Activated CD4-positive, alpha-beta T cell treated with anti-CD3 and anti-CD28 coated beads, Interleukin-2, amount 50 U/mL, for 4 hours (primary cell): ENCODE data around the gene PAIP1.
"Not testable (repeated sequence)": the region's sequence is repeated elsewhere in the genome, so short reads cannot be mapped to it uniquely, and the experiment has no call there.

Experiments
- DNase-seq, 2 experiments: peaks; one replicate each; pipeline ENCODE4 v3.0.0-alpha.2; 2020

PAIP1 gene

DNA sequence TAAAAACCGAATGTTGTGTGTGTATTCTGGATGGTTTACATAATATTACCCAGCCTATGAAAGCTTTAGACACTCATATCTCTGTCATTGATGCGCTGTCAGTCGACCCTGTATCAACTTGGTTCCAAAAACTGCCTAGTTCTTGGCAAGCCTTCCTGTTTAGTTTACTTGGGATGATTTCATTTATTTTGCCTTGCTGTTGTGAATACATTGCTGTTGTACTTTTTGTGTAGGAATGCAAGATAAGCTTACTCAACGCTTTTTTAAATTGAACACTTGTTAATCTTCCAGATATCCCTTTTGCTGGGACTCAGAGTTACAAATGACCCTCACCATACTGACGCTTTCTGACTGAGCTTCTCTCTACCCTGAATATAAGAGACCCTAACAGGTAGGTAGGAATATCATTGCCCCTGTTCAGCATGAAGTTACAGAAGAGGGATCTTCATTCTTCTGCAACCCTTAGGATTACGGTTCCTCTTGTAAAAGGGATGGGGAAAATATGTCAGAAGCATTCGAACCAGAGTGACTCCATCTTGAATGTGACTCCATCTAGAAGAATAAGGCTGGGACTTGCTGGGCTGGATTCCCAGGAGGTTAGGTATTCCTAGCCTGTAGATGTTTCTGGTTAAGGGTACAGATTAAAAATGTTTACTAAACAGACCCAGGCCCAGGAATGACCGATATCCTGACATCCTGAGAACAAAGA lies 13.7 kb upstream of the PAIP1 start:
- no peak for DNase-seq

DNA sequence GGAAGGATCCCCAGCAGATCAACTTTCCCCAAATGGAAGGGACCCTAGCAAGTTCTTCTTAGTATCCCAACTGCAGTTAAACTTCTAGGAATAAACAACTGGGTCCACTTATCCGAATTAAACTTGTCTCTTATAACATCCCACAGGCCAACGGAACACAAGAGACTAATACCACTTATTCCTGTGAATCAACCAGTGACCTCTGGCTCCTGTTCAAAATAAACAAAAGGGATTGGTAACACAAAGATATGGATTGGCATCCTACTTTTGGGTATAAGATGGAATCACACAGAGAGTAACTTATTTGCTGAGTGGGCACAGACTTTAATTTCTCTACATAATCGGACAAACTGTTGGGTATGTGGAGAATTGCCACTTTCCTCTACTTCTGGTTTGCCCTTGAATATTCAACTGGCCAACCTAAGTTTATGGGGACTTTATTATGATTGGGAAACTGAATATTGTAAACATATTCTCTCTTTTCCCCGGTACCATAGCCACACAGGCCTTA lies 12.4 kb upstream of the PAIP1 start:
- DNase-seq = no peak

DNA sequence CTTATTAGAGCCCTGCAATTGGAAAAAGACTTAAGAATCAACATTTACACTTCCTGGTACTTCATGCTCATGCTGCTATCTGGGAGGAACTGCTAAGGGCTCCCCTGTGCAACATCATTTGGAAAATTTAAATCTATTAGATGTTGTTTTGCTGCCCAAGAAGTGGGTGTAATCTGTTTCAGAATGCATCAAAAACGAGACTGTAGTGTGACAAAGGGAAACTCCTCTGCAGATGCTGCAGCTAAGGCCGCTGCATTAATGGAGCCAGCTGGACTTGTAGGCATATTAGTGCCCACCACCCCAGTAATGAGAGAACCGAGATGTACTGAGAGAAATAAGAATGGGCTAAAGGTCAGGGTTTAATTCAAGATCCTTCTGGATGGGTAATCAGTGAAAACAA lies 11.1 kb upstream of the PAIP1 start:
- DNase-seq = no peak

GRCh38 chr5:43565043-43565442 lies 8.2 kb upstream of the PAIP1 start:
- no peak for DNase-seq

GRCh38 chr5:43564289-43564850 lies 7.5 kb upstream of the PAIP1 start:
- DNase-seq = no peak

DNA sequence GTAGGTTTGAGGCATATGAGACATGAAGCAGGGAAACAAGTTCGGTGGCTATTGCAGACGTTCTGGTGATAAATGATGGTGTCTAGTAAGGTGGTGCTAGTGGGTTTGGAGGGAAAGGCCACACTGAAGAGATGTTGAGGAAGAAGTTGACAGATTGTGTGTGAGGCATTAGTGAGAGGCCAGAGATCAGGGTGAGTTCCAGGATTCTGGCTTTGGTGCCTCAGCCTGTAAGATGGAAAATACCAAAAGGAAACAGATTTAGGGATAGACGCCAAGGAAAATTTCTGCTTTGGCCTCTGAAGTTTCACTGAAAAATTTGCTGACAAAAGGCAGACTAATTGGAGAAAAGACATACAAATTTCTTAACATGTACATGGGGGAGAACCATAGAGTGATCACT lies 6.4 kb upstream of the PAIP1 start:
- DNase-seq = no peak

- DNase-seq = no peak
These were observed 4.5 kb upstream of the PAIP1 start for GRCh38 chr5:43561356-43561755.

- no peak for DNase-seq
These were observed 3.3 kb upstream of the PAIP1 start for GRCh38 chr5:43560128-43560527.

DNA sequence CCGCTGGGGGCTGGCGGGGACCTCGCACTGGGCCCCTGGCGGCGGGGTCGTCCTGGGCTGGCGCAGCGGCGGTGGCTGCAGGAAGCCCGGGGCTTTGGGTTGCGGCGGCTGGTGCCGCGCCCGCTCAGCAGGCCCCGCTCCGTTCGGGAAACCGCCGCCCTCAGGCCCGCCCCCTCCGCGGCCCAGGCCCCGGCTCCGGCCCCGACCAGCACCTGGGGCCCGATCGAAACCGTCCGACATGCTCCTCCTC lies 345 bp downstream of the PAIP1 start:
- not testable (repeated sequence) for DNase-seq

- DNase-seq = peak; percentile 40 to 41
These were observed 826 bp downstream of the PAIP1 start for GRCh38 chr5:43555895-43556606.

- DNase-seq = no peak
These were observed 2.4 kb downstream of the PAIP1 start for GRCh38 chr5:43554497-43554896.

- no peak for DNase-seq
These were observed 3.5 kb downstream of the PAIP1 start for GRCh38 chr5:43553381-43553780.

DNA sequence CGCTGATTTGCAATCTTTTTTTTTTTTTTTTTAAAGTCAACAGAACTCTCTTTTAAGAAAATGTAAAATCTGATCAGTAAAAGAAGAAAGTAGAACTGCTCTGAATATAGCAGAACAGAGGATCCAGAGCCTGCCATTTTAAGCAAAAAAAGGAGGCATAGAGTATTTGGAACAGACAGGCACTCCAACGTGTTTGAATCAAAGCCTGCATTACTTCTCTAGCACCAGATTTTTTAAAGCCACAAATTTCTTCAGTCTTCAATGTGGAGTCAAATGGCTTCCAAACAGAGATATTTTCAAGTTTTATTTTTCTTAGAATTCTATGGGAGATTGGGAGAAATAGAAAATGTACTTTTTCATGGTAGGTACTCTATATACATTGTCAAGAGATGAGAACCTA lies 5.1 kb downstream of the PAIP1 start:
- DNase-seq = no peak

DNA sequence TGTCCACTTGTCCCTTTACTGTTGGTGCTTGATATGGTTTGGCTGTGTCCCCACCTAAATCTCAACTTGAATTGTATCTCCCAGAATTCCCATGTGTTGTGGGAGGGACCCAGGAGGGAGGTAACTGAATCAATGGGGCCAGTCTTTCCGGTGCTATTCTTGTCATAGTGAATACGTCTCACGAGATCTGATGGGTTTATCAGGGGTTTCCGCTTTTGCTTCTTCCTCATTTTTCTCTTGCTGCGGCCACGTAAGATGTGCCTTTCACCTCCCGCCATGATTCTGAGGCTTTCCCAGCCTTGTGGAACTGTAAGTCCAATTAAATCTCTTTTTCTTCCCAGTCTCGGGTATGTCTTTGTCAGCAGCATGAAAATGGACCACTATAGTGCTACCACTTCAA lies 7.6 kb downstream of the PAIP1 start:
- DNase-seq = not testable (repeated sequence)

DNA sequence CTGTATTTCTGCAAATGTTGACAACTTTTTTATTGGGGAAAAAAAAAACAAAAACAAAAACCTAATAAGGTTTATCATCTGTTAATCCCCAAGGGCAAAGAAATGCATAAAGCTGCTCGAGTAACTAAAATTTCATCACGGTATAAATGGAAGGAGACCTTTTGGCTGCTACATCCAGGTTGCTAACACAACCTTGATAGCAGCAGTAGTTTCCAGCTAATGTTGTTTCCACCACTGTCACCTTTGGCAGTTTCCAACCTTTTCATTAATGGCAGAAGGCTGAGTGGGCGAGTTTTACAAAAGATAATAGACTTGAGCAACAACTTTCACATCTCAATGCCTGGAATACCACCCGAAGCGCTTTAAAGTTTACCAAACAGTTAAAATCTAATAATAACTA lies 8.5 kb downstream of the PAIP1 start:
- no peak for DNase-seq

GRCh38 chr5:43547532-43547931 lies 9.3 kb downstream of the PAIP1 start:
- no peak for DNase-seq

GRCh38 chr5:43543434-43543833 lies 13.4 kb downstream of the PAIP1 start:
- no peak for DNase-seq

DNA sequence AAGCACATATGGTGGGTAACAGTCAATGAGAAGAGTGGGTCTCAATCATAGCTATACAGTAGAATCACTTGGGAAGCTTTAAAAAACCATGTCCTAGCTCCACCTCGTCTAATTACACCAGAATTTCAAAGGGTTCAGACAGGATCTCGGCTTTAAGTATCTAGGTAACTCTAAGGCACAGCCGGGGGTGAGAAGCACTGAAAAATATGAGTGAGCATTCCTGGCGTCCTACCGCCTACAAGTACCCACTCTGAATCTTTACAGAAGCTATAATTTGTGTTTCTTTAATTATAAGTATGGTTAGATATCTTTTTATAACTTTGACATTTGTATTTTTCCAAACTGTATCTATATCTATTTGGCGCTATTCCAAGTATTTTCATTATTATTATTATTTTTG lies 16.1 kb downstream of the PAIP1 start:
- DNase-seq = no peak

DNA sequence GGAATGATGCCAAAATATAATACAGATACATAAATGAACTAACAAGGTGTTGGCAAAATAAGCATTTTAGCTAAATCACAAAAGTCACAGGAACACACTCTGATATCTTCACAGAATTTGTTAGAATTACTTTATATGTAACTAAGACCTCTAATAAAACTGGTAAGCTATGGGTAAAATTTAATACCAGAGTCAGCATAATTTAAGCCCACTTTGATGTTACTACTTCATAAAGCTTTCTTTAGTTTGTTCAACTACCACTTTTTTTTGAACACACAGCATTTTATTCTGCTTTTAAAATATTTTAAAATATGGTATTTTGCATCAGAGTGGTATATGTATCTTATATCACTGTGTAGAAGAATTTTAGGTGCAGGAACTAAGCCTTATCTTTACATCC lies 19.9 kb downstream of the PAIP1 start:
- DNase-seq = no peak

GRCh38 chr5:43533646-43534045 lies 23.2 kb downstream of the PAIP1 start:
- no peak for DNase-seq

GRCh38 chr5:43530648-43531047 lies 26.2 kb downstream of the PAIP1 start:
- no peak for DNase-seq

- no peak for DNase-seq
These were observed 33.2 kb downstream of the PAIP1 start for GRCh38 chr5:43523662-43524072.

GRCh38 chr5:43520615-43521014 lies 36.3 kb downstream of the PAIP1 start:
- DNase-seq = no peak

- no peak for DNase-seq
These were observed 41.2 kb downstream of the PAIP1 start for GRCh38 chr5:43515678-43516048.
